GM23338 (cell line): ENCODE measurements around the gene GPSM1. TPM values are rescaled to one million over a fixed set of nuclear protein-coding genes. Genes with fewer than 3 reads are reported as not detected.

Experiments used
- ATAC-seq: fragments of 200-7000 bp; cut with Tn5 transposase; 3 replicates; pipeline ENCODE4 v1.9.1; 2020
- DNase-seq: peaks from one replicate; pipeline ENCODE4 v3.0.0-alpha.2; 2015; ENCODE audit warnings: low spot score
- H2AFZ ChIP-seq: fragments of 200-600 bp; sonication (generic); 2 replicates; pipeline ENCODE4 v1.8.0; 2016; ENCODE audit warnings: antibody characterized with exemption, mild to moderate bottlenecking, moderate library complexity
- H3F3A ChIP-seq: fragments of 200-600 bp; sonication (generic); replicated peaks from 2 replicates; pipeline ENCODE4 v1.8.0; 2017; ENCODE audit warnings: antibody characterized with exemption, mixed run types, low read depth
- H3K27ac ChIP-seq: fragments of 200-600 bp; sonication (generic); 2 replicates; pipeline ENCODE4 v1.6.1; 2016; ENCODE audit warnings: low read depth
- H3K27me3 ChIP-seq: fragments of 200-600 bp; sonication (generic); 2 replicates; pipeline ENCODE4 v1.8.0; 2016; ENCODE audit warnings: mild to moderate bottlenecking, mixed run types, moderate library complexity; ENCODE audit not compliant: insufficient read depth
- H3K36me3 ChIP-seq: fragments of 200-600 bp; sonication (generic); 2 replicates; pipeline ENCODE4 v1.8.0; 2016; ENCODE audit warnings: mild to moderate bottlenecking; ENCODE audit not compliant: insufficient read depth
- H3K4me1 ChIP-seq: fragments of 200-600 bp; sonication (generic); 2 replicates; pipeline ENCODE4 v1.8.0; 2016; ENCODE audit warnings: mild to moderate bottlenecking, moderate library complexity; ENCODE audit not compliant: insufficient read depth
- H3K4me2 ChIP-seq: fragments of 200-600 bp; sonication (generic); 2 replicates; pipeline ENCODE4 v1.7.1; 2017; ENCODE audit warnings: mixed run types
- H3K4me3 ChIP-seq: fragments of 200-600 bp; sonication (generic); 2 replicates; pipeline ENCODE4 v1.6.1; 2016; ENCODE audit warnings: mixed run types
- H3K79me2 ChIP-seq: fragments of 200-600 bp; sonication (generic); replicated peaks from 2 replicates; pipeline ENCODE4 v1.8.0; 2017; ENCODE audit warnings: mild to moderate bottlenecking; ENCODE audit not compliant: insufficient read depth
- H3K9me2 ChIP-seq: fragments of 200-600 bp; sonication (generic); 2 replicates; pipeline ENCODE4 v1.8.0; 2017; ENCODE audit not compliant: insufficient read depth
- H4K20me1 ChIP-seq: fragments of 200-600 bp; sonication (generic); replicated peaks from 2 replicates; pipeline ENCODE4 v1.8.0; 2017; ENCODE audit warnings: mild to moderate bottlenecking; ENCODE audit not compliant: insufficient read depth
- H3K27ac Mint-ChIP-seq: 2 replicates; pipeline ENCODE4 v1.8.0; 2020; ENCODE audit warnings: inconsistent platforms, mild to moderate bottlenecking, moderate library complexity, mixed read lengths
- H3K27me3 Mint-ChIP-seq: 3 replicates; pipeline ENCODE4 v1.8.0; 2022; ENCODE audit warnings: low read depth, mild to moderate bottlenecking, moderate library complexity, mixed read lengths, inconsistent platforms; ENCODE audit not compliant: insufficient read depth, poor library complexity
- H3K36me3 Mint-ChIP-seq: 3 replicates; pipeline ENCODE4 v1.8.0; 2021; ENCODE audit warnings: low read depth, mild to moderate bottlenecking, inconsistent platforms, moderate library complexity, mixed read lengths
- H3K4me1 Mint-ChIP-seq: 3 replicates; pipeline ENCODE4 v1.8.0; 2020; ENCODE audit warnings: mild to moderate bottlenecking, inconsistent platforms, mixed read lengths
- H3K4me3 Mint-ChIP-seq: 3 replicates; pipeline ENCODE4 v1.8.0; 2021; ENCODE audit warnings: moderate library complexity, mild to moderate bottlenecking, inconsistent platforms, mixed read lengths
- H3K9me3 Mint-ChIP-seq: 3 replicates; pipeline ENCODE4 v1.8.0; 2020; ENCODE audit warnings: moderate library complexity, mild to moderate bottlenecking, inconsistent platforms, mixed read lengths
- CREB1 ChIP-seq: fragments of 250-450 bp; sonication (Bioruptor Pico); IDR thresholded peaks from 2 replicates; pipeline ENCODE4 v1.5.0; 2020; ENCODE audit warnings: low read depth, mild to moderate bottlenecking, moderate library complexity
- CTCF ChIP-seq, 2 experiments: fragments of 200-600 bp in 1 of 2; sonication (generic) in 1 of 2; conservative IDR thresholded peaks; 2 replicates each; pipeline versions ENCODE4 v1.5.1 to v1.6.1; 2016 to 2017; ENCODE audit warnings: antibody characterized with exemption in 2 of 2, low read depth in 2 of 2, mild to moderate bottlenecking in 2 of 2, moderate library complexity in 1 of 2
- ETS1 ChIP-seq: IDR thresholded peaks from 2 replicates; pipeline ENCODE4 v1.6.1; 2016; ENCODE audit warnings: antibody characterized with exemption
- EZH2 ChIP-seq: fragments of 200-600 bp; sonication (generic); IDR thresholded peaks from one replicate; pipeline ENCODE4 v1.8.0; 2017; ENCODE audit warnings: antibody characterized with exemption, mild to moderate bottlenecking, low read depth; ENCODE audit not compliant: unreplicated experiment
- EZH2phosphoT487 ChIP-seq: fragments of 200-600 bp; sonication (generic); IDR thresholded peaks from one replicate; pipeline ENCODE4 v1.8.1; 2018; ENCODE audit warnings: antibody characterized with exemption; ENCODE audit not compliant: unreplicated experiment
- JUNB ChIP-seq: IDR thresholded peaks from one replicate; pipeline ENCODE4 v1.6.1; 2016; ENCODE audit warnings: antibody characterized with exemption; ENCODE audit not compliant: unreplicated experiment
- POLR2AphosphoS5 ChIP-seq: IDR thresholded peaks from 2 replicates; pipeline ENCODE4 v1.6.1; 2016; ENCODE audit warnings: antibody characterized with exemption, low read depth
- ZNF114 ChIP-seq: fragments of 250-450 bp; sonication (Bioruptor Pico); IDR thresholded peaks from 2 replicates; pipeline ENCODE4 v1.5.0; 2020; ENCODE audit warnings: mild to moderate bottlenecking, moderate library complexity
- ZNF331 ChIP-seq: fragments of 250-450 bp; sonication (Bioruptor Pico); IDR thresholded peaks from 2 replicates; pipeline ENCODE4 v1.5.0; 2020; ENCODE audit warnings: low read depth, mild to moderate bottlenecking, moderate library complexity
- ZNF462 ChIP-seq: fragments of 250-450 bp; sonication (Bioruptor Pico); IDR thresholded peaks from 2 replicates; pipeline ENCODE4 v1.5.0; 2020; ENCODE audit warnings: mild to moderate bottlenecking, moderate library complexity
- polyA plus RNA-seq: library from polyadenylated mRNA; unstranded; fragments of >200 nt; fragmentation: Nextera tagmentation; extraction: Ambion mirVana; gene quantifications from 2 replicates; pipeline ENCODE4 v1.2.1, GENCODE V29; 2016
- total RNA-seq: library from RNA; depleted of rRNA; stranded (reverse); fragments of >200 nt; shearing (Covaris generic); gene quantifications from 2 replicates; pipeline ENCODE4 v1.2.3, GENCODE V29; 2014

GPSM1 gene
- total and polyA plus RNA-seq, 2 experiments from 2014 or later, result 4.8 to 23.2 TPM

GRCh38 chr9:136381966-136382513, 54.7 kb downstream of the GPSM1 start (continued):
- TF ChIP-seq ZNF462 (CRISPR knock-in tag), result no peak
- no peak for TF ChIP-seq CTCF (conservative IDR thresholded peaks at IDR 0.05; ENCODE audit: low read depth in 2 of 2)
- no peak for TF ChIP-seq ETS1
- no peak for TF ChIP-seq ZNF114 (CRISPR knock-in tag)
- TF ChIP-seq JUNB, result no peak

- Histone ChIP-seq H3F3A (0 out of 2 replicates have a peak, but pooled peaks cover 3% of the 10 kb centered on the region), H3K9me2 (no peaks in the 10 kb centered on the region), H3K4me2 (no peak overlapping the region), H3K79me2 (no peaks in the 10 kb centered on the region), H3K4me1 (no peaks in the 10 kb centered on the region), H3K36me3 (peaks cover 22% of the 10 kb centered on the region; the same call in 1 of the 2 replicates), H3K27ac (no peak overlapping the region), H3K4me3 (no peak overlapping the region), H3K27me3 (no peaks in the 10 kb centered on the region), H2AFZ (no peak overlapping the region), H4K20me1 (peaks cover 8% of the 10 kb centered on the region; the same call in 1 of the 2 replicates)
- Mint-ChIP-seq H3K36me3 (peaks cover 52% of the 10 kb centered on the region), H3K9me3 (no peaks in the 10 kb centered on the region), H3K4me1 (no peaks in the 10 kb centered on the region), H3K27ac (no peak overlapping the region), H3K27me3 (peaks cover 1% of the 10 kb centered on the region), H3K4me3 (no peak overlapping the region)
- DNase-seq (no peak), ATAC-seq (no peak)
- no peak for TF ChIP-seq ZNF114 (CRISPR knock-in tag)
- no peak for TF ChIP-seq EZH2
- no peak for TF ChIP-seq POLR2AphosphoS5
- TF ChIP-seq EZH2phosphoT487, result no peak
- no peak for TF ChIP-seq CREB1 (CRISPR knock-in tag)
- TF ChIP-seq ZNF331, result no peak
- no peak for TF ChIP-seq CTCF (conservative IDR thresholded peaks at IDR 0.05; ENCODE audit: low read depth in 2 of 2)
Measured at GRCh38 chr9:136383436-136383835, 56.1 kb downstream of the GPSM1 start.
